Measurements from ENCODE around the gene MTCL1. TPM values are rescaled to one million over a fixed set of nuclear protein-coding genes. Genes with fewer than 3 reads are reported as not detected.

The MTCL1 gene
- total RNA-seq, 1 experiment from 2014 or later: 11.2 TPM

DNA sequence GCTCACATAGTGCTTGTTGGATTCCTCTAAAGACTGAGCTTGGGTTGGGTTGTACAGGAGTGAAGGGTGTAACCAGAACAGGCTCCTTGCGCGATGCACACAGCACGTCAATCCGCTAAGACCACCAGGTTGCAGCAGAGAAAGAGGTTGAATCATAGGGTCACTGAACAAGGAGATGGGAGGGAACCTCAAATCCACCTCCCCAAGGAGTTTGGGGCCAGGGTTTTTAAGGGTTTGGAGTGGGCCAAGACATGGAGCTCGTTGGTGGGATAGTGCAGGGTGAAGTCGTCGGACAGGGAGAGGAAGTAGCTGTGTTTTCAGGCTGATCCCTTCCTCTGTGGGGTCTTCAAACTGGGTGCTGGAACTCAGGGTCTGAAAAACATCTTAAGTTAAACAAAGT, 20.8 kb upstream of the MTCL1 start:
- Histone ChIP-seq H3K27ac (ENCODE audit: low read depth, low read length, poor library complexity, severe bottlenecking) (no peak overlapping the region), H3K4me1 (ENCODE audit: insufficient read depth, low read length, poor library complexity, severe bottlenecking) (no peaks in the 10 kb centered on the region), H3K36me3 (ENCODE audit: insufficient read depth, low read length, poor library complexity, severe bottlenecking) (no peaks in the 10 kb centered on the region), H3K4me3 (ENCODE audit: low read depth, low read length, poor library complexity, severe bottlenecking) (no peak overlapping the region), H3K27me3 (replicated peaks; ENCODE audit: insufficient read depth, low read depth, low read length, poor library complexity) (no peaks in the 10 kb centered on the region), H3K9me3 (ENCODE audit: low read depth, low read length, poor library complexity, severe bottlenecking) (no peaks in the 10 kb centered on the region)
- POLR2A ChIA-PET (ENCODE audit: low non-redundant PET): no interaction called here
- intact Hi-C loops (cut with micrococcal nuclease; ENCODE audit: unreplicated experiment): no loop called here
- no peak for DNase-seq (ENCODE audit: low spot score)
- BruUV-seq (replicated peaks): no TSS peak
- CTCF ChIA-PET: no interaction called here
- no peak for TF ChIP-seq EZH2 (IDR thresholded peaks at IDR 0.05; ENCODE audit: borderline replicate concordance, low read depth, low read length, poor library complexity, severe bottlenecking)
- TF ChIP-seq, protein P1, sequence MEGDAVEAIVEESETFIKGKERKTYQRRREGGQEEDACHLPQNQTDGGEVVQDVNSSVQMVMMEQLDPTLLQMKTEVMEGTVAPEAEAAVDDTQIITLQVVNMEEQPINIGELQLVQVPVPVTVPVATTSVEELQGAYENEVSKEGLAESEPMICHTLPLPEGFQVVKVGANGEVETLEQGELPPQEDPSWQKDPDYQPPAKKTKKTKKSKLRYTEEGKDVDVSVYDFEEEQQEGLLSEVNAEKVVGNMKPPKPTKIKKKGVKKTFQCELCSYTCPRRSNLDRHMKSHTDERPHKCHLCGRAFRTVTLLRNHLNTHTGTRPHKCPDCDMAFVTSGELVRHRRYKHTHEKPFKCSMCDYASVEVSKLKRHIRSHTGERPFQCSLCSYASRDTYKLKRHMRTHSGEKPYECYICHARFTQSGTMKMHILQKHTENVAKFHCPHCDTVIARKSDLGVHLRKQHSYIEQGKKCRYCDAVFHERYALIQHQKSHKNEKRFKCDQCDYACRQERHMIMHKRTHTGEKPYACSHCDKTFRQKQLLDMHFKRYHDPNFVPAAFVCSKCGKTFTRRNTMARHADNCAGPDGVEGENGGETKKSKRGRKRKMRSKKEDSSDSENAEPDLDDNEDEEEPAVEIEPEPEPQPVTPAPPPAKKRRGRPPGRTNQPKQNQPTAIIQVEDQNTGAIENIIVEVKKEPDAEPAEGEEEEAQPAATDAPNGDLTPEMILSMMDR (conservative IDR thresholded peaks at IDR 0.05; ENCODE audit: low read depth, low read length): no peak

DNA sequence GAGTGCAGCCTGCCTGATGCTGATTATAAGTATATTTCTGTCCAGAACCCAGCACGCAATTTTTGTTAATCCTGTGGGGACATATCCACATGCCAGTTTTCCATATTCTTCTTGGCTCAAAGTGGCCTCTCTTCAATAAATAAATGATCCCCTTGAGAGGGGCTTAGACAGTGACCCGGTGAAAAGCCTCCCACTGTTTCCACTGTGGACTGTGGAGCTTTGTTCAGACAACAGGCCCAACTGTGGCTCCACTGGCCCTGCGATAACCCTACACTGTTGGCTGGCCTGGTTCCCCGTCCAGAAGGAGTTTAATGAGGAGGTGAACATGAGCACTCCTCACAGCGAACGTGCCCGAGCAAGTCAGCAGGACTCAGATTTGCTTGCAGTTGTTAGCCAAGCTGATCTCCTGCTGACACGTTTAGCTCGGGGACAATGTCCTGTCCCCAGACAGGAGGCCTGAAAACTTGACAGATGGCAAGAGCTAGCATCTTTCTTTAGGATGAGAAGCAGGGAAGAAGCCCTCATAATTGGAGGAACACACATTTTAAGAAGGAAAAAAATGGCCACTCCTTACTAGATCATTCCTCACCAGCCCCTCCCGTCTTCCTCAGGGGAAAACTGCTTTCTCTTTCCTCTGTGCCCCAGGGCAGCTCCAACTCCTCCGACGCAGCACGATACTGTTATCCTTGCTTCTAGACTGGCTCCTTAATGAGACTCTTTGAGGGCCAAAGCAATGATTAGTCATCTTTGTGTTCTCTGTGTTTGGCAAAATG, 20.0 kb upstream of the MTCL1 start:
- Histone ChIP-seq H3K4me1 (ENCODE audit: insufficient read depth, low read length, poor library complexity, severe bottlenecking) (no peaks in the 10 kb centered on the region), H3K27ac (ENCODE audit: low read depth, low read length, poor library complexity, severe bottlenecking) (no peak overlapping the region), H3K27me3 (replicated peaks; ENCODE audit: insufficient read depth, low read depth, low read length, poor library complexity) (no peaks in the 10 kb centered on the region), H3K36me3 (ENCODE audit: insufficient read depth, low read length, poor library complexity, severe bottlenecking) (no peaks in the 10 kb centered on the region), H3K9me3 (ENCODE audit: low read depth, low read length, poor library complexity, severe bottlenecking) (no peaks in the 10 kb centered on the region), H3K4me3 (ENCODE audit: low read depth, low read length, poor library complexity, severe bottlenecking) (no peak overlapping the region)
- intact Hi-C loops (cut with micrococcal nuclease; ENCODE audit: unreplicated experiment): no loop called here
- BruUV-seq (replicated peaks): no TSS peak
- POLR2A ChIA-PET (ENCODE audit: low non-redundant PET): no interaction called here
- CTCF ChIA-PET: no interaction called here
- peak; percentile 34 for DNase-seq (ENCODE audit: low spot score)
- no peak for TF ChIP-seq EZH2 (IDR thresholded peaks at IDR 0.05; ENCODE audit: borderline replicate concordance, low read depth, low read length, poor library complexity, severe bottlenecking)
- TF ChIP-seq, protein P1 (conservative IDR thresholded peaks at IDR 0.05; ENCODE audit: low read depth, low read length): no peak

DNA sequence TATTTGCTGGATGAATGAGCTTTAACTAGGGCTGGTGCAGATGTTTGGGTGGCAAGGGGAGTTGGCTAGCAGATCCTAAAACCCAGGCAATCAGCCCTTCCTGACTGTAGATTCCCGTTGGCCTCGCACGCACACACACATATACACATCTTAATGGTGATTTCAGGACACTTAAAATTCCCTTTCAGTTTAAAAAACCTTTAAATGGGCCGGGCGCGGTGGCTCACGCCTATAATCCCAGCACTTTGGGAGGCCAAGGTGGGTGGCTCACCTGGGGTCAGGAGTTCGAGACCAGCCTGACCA, 19.5 kb upstream of the MTCL1 start:
- TF ChIP-seq, protein P1 (conservative IDR thresholded peaks at IDR 0.05; ENCODE audit: low read depth, low read length): no peak
- TF ChIP-seq EZH2 (IDR thresholded peaks at IDR 0.05; ENCODE audit: borderline replicate concordance, low read depth, low read length, poor library complexity, severe bottlenecking): no peak
- BruUV-seq (replicated peaks): no TSS peak
- Histone ChIP-seq H3K36me3 (ENCODE audit: insufficient read depth, low read length, poor library complexity, severe bottlenecking) (no peaks in the 10 kb centered on the region), H3K27ac (ENCODE audit: low read depth, low read length, poor library complexity, severe bottlenecking) (no peak overlapping the region), H3K4me3 (ENCODE audit: low read depth, low read length, poor library complexity, severe bottlenecking) (no peak overlapping the region), H3K4me1 (ENCODE audit: insufficient read depth, low read length, poor library complexity, severe bottlenecking) (no peaks in the 10 kb centered on the region), H3K9me3 (ENCODE audit: low read depth, low read length, poor library complexity, severe bottlenecking) (no peaks in the 10 kb centered on the region), H3K27me3 (replicated peaks; ENCODE audit: insufficient read depth, low read depth, low read length, poor library complexity) (no peaks in the 10 kb centered on the region)
- POLR2A ChIA-PET (ENCODE audit: low non-redundant PET): no interaction called here
- CTCF ChIA-PET: no interaction called here
- no peak for DNase-seq (ENCODE audit: low spot score)
- intact Hi-C loops (cut with micrococcal nuclease; ENCODE audit: unreplicated experiment): no loop called here

Measured in A673 (cell line).